CD4-positive, alpha-beta T cell (primary cell): ENCODE measurements around the gene TPK1. TPM values are rescaled to one million over a fixed set of nuclear protein-coding genes. Genes with fewer than 3 reads are reported as not detected.

Source experiments
- ATAC-seq: fragments of 200-7000 bp; cut with Tn5 transposase; one replicate; pipeline ENCODE4 v1.10.0; 2022; ENCODE audit warnings: mild to moderate bottlenecking; ENCODE audit not compliant: poor library complexity
- CTCF ChIA-PET: fragments of 350-600 bp; sonication (Branson Sonifier 250); formaldehyde crosslinking; loops from one replicate; lab custom pipeline; 2021; ENCODE audit warnings: antibody characterized with exemption, inconsistent platforms; lab: Charles Lee
- POLR2A ChIA-PET: fragments of 350-600 bp; sonication (Branson Sonifier 250); formaldehyde crosslinking; loops from one replicate; lab custom pipeline; 2021; ENCODE audit warnings: antibody characterized with exemption, inconsistent platforms; lab: Charles Lee
- DNase-seq, 14 experiments: peaks; one replicate each; pipeline ENCODE4 v3.0.0-alpha.2; 2013 to 2020; ENCODE audit warnings: mixed read lengths in 2 of 14
- H3K27ac ChIP-seq, 2 donors: one replicate each; pipeline versions ENCODE4 v1.5.1 to v1.7.0; 2013; ENCODE audit warnings: low read length in 2 of 2, low read depth in 1 of 2, mild to moderate bottlenecking in 1 of 2
- H3K27me3 ChIP-seq, 2 experiments: 1 replicate in 1 of 2; 2 replicates in 1 of 2; pipeline versions ENCODE4 v1.6.1 to v1.7.0; 2013; ENCODE audit warnings: low read length in 2 of 2, control low read depth in 1 of 2, mild to moderate bottlenecking in 1 of 2, moderate library complexity in 1 of 2; ENCODE audit not compliant: insufficient read depth in 2 of 2, control insufficient read depth in 1 of 2
- H3K36me3 ChIP-seq: one replicate; pipeline ENCODE4 v1.6.1; 2013; ENCODE audit warnings: low read length, control low read depth; ENCODE audit not compliant: insufficient read depth
- H3K4me1 ChIP-seq: one replicate; pipeline ENCODE4 v1.6.1; 2013; ENCODE audit warnings: low read length, control low read depth; ENCODE audit not compliant: insufficient read depth
- H3K4me3 ChIP-seq: one replicate; pipeline ENCODE4 v1.5.1; 2013; ENCODE audit warnings: mild to moderate bottlenecking, low read length, moderate library complexity
- H3K9me3 ChIP-seq, 2 experiments: 1 replicate in 1 of 2; 2 replicates in 1 of 2; pipeline versions ENCODE4 v1.6.1 to v1.7.0; 2013; ENCODE audit warnings: low read length in 2 of 2, mild to moderate bottlenecking in 2 of 2, control low read depth in 1 of 2, moderate library complexity in 1 of 2; ENCODE audit not compliant: control insufficient read depth in 1 of 2, insufficient read depth in 1 of 2
- H3K27ac Mint-ChIP-seq: one replicate; pipeline ENCODE4 v1.8.0; 2020; ENCODE audit warnings: mixed read lengths
- H3K27me3 Mint-ChIP-seq: one replicate; pipeline ENCODE4 v1.8.0; 2021; ENCODE audit warnings: mixed read lengths
- H3K36me3 Mint-ChIP-seq: one replicate; pipeline ENCODE4 v1.8.0; 2021; ENCODE audit warnings: low read depth, mixed read lengths
- H3K4me1 Mint-ChIP-seq: one replicate; pipeline ENCODE4 v1.8.0; 2021; ENCODE audit warnings: low read depth, mixed read lengths
- H3K4me3 Mint-ChIP-seq: one replicate; pipeline ENCODE4 v1.8.0; 2020; ENCODE audit warnings: mild to moderate bottlenecking, mixed read lengths
- H3K9me3 Mint-ChIP-seq: one replicate; pipeline ENCODE4 v1.8.0; 2020; ENCODE audit warnings: mixed read lengths
- CTCF ChIP-seq: fragments of 200-600 bp; IDR thresholded peaks from one replicate; pipeline ENCODE4 v1.8.0; 2022; ENCODE audit warnings: antibody characterized with exemption, mild to moderate bottlenecking
- intact Hi-C, 2 experiments: fragments of 100-400 bp; cut with DNase I in 1 of 2; cut with micrococcal nuclease in 1 of 2; formaldehyde crosslinking; loops; one replicate each; pipeline versions ENCODE4 v1.15.1 to v1.9.0; 2023 to 2025; cut with DNase I, micrococcal nuclease
- total RNA-seq, 174 experiments: library from RNA in 2 of 174; stranded (reverse) in 2 of 174; gene quantifications; one replicate each; pipeline ENCODE4 v1.2.3 and lab custom pipeline; 2021 to 2026

The TPK1 gene
- total RNA-seq, 2 experiments from 2014 or later, result 17.1 to 17.8 TPM

DNA sequence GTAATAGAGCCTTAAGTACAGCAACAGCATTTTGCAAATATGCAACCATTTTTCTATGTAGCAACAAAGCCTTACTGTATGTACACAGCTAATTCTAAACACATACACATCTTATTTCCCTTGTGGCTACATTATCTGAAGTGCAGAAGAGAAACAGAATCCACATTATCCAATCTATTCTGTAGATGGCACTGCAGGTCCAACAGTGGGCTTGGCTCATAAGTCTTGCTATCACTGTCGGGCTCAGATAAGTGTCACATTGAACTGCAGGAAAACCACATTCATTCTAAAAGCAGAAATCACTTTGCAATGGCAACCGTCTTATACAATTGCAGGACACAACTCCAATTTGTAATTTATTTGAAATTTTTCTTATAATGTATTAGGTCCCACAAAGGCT lies 322.5 kb downstream of the TPK1 start:
- H3K27ac Mint-ChIP-seq, result no peak overlapping the region
- no peaks in the 10 kb centered on the region for H3K9me3 Mint-ChIP-seq
- Histone ChIP-seq H3K27me3 (no peaks in the 10 kb centered on the region), H3K4me3 (no peak overlapping the region), H3K27ac (no peak overlapping the region), H3K4me1 (no peaks in the 10 kb centered on the region), H3K36me3 (no peaks in the 10 kb centered on the region), H3K9me3 (no peaks in the 10 kb centered on the region)
- ATAC-seq, result no peak
- no peaks in the 10 kb centered on the region for H3K36me3 Mint-ChIP-seq
- H3K4me1 Mint-ChIP-seq, result peaks cover 10% of the 10 kb centered on the region
- intact Hi-C loops, result no loop called here
- ChIA-PET POLR2A (no interaction called here), CTCF (no interaction called here)
- no peak overlapping the region for H3K4me3 Mint-ChIP-seq
- no peaks in the 10 kb centered on the region for H3K27me3 Mint-ChIP-seq
- peak in 3 of 14 experiments; percentile 10 to 16 (median 12) for DNase-seq
- no peak for TF ChIP-seq CTCF

- H3K27ac Mint-ChIP-seq, result no peak overlapping the region
- ChIA-PET CTCF (no interaction called here), POLR2A (no interaction called here)
- no peaks in the 10 kb centered on the region for H3K9me3 Mint-ChIP-seq
- no peaks in the 10 kb centered on the region for H3K4me1 ChIP-seq
- no peak for TF ChIP-seq CTCF
- H3K4me1 Mint-ChIP-seq, result no peaks in the 10 kb centered on the region
- no peak overlapping the region for H3K27ac ChIP-seq
- DNase-seq, result no peak
- no peak overlapping the region for H3K4me3 Mint-ChIP-seq
- peaks cover 0 to 4% of the 10 kb centered on the region in 2 experiments for H3K9me3 ChIP-seq
- H3K27me3 ChIP-seq, result no peaks in the 10 kb centered on the region
- H3K4me3 ChIP-seq, result no peak overlapping the region
- peaks cover under 1% of the 10 kb centered on the region for H3K36me3 Mint-ChIP-seq
- intact Hi-C loops, result no loop called here
- no peaks in the 10 kb centered on the region for H3K36me3 ChIP-seq
- no peak for ATAC-seq
- no peaks in the 10 kb centered on the region for H3K27me3 Mint-ChIP-seq
Observed at GRCh38 chr7:144510621-144511020, 325.2 kb downstream of the TPK1 start.

- intact Hi-C loops, result no loop called here
- no peaks in the 10 kb centered on the region for H3K4me1 ChIP-seq
- no peak overlapping the region for H3K4me3 Mint-ChIP-seq
- peaks cover 0 to 4% of the 10 kb centered on the region in 2 experiments for H3K9me3 ChIP-seq
- H3K27me3 ChIP-seq, result no peaks in the 10 kb centered on the region
- H3K36me3 ChIP-seq, result no peaks in the 10 kb centered on the region
- no peak for TF ChIP-seq CTCF
- no peak overlapping the region for H3K27ac ChIP-seq
- CTCF ChIA-PET, result no interaction called here
- no peaks in the 10 kb centered on the region for H3K9me3 Mint-ChIP-seq
- H3K4me1 Mint-ChIP-seq, result no peaks in the 10 kb centered on the region
- H3K4me3 ChIP-seq, result no peak overlapping the region
- POLR2A ChIA-PET, result no interaction called here
- no peaks in the 10 kb centered on the region for H3K27me3 Mint-ChIP-seq
- DNase-seq (no peak), ATAC-seq (no peak)
- H3K36me3 Mint-ChIP-seq, result peaks cover 7% of the 10 kb centered on the region
- H3K27ac Mint-ChIP-seq, result no peak overlapping the region
Observed at GRCh38 chr7:144508702-144509101, 327.2 kb downstream of the TPK1 start.
